Neural progenitor cell (in vitro differentiated cells): ENCODE results near the gene CD300A. TPM values are rescaled to one million over a fixed set of nuclear protein-coding genes. Genes with fewer than 3 reads are reported as not detected.
"Not testable (repeated sequence)": the region's sequence is repeated elsewhere in the genome, so short reads cannot be mapped to it uniquely, and the experiment has no call there.

Source experiments
- DNase-seq: peaks from one replicate; pipeline ENCODE4 v3.0.0-alpha.2; 2016; ENCODE audit warnings: low spot score
- H2AFZ ChIP-seq: fragments of 200-600 bp; sonication (generic); replicated peaks from 2 replicates; pipeline ENCODE4 v1.6.1; 2016; ENCODE audit warnings: antibody characterized with exemption
- H3F3A ChIP-seq: fragments of 200-600 bp; sonication (generic); 2 replicates; pipeline ENCODE4 v1.6.1; 2016; ENCODE audit warnings: antibody characterized with exemption, low read depth
- H3K27ac ChIP-seq: fragments of 200-600 bp; sonication (generic); 2 replicates; pipeline ENCODE4 v1.5.1; 2016; ENCODE audit warnings: mild to moderate bottlenecking
- H3K27me3 ChIP-seq: fragments of 200-600 bp; sonication (generic); 2 replicates; pipeline ENCODE4 v1.6.1; 2016; ENCODE audit warnings: mild to moderate bottlenecking, moderate library complexity
- H3K36me3 ChIP-seq: fragments of 200-600 bp; sonication (generic); 2 replicates; pipeline ENCODE4 v1.5.1; 2016
- H3K4me1 ChIP-seq: fragments of 200-600 bp; sonication (generic); 2 replicates; pipeline ENCODE4 v1.6.1; 2016; ENCODE audit warnings: mixed run types
- H3K4me2 ChIP-seq: fragments of 200-600 bp; sonication (generic); 2 replicates; pipeline ENCODE4 v1.6.1; 2016
- H3K4me3 ChIP-seq: fragments of 200-600 bp; sonication (generic); 2 replicates; pipeline ENCODE4 v1.5.1; 2016
- H3K79me2 ChIP-seq: fragments of 200-600 bp; sonication (generic); 2 replicates; pipeline ENCODE4 v1.6.1; 2016; ENCODE audit warnings: low read depth
- H3K9ac ChIP-seq: fragments of 200-600 bp; sonication (generic); 2 replicates; pipeline ENCODE4 v1.6.1; 2016
- H3K9me3 ChIP-seq: fragments of 200-600 bp; sonication (generic); 2 replicates; pipeline ENCODE4 v1.5.1; 2016; ENCODE audit warnings: low read depth
- H4K20me1 ChIP-seq: fragments of 200-600 bp; sonication (generic); 2 replicates; pipeline ENCODE4 v1.6.1; 2016; ENCODE audit warnings: low read depth
- H3K27ac Mint-ChIP-seq: 3 replicates; pipeline ENCODE4 v1.8.0; 2021; ENCODE audit warnings: mixed read lengths
- H3K27me3 Mint-ChIP-seq: 2 replicates; pipeline ENCODE4 v1.8.0; 2022; ENCODE audit warnings: low read depth, mild to moderate bottlenecking, inconsistent platforms, moderate library complexity, mixed read lengths; ENCODE audit not compliant: insufficient read depth
- H3K36me3 Mint-ChIP-seq: 3 replicates; pipeline ENCODE4 v1.8.0; 2021; ENCODE audit warnings: mixed read lengths
- H3K4me1 Mint-ChIP-seq: 3 replicates; pipeline ENCODE4 v1.8.0; 2021; ENCODE audit warnings: mixed read lengths
- H3K4me3 Mint-ChIP-seq: 3 replicates; pipeline ENCODE4 v1.8.0; 2021; ENCODE audit warnings: mild to moderate bottlenecking, moderate library complexity, mixed read lengths
- H3K9me3 Mint-ChIP-seq: 3 replicates; pipeline ENCODE4 v1.8.0; 2020; ENCODE audit warnings: mixed read lengths
- EZH2 ChIP-seq: fragments of 200-600 bp; sonication (generic); IDR thresholded peaks from 2 replicates; pipeline ENCODE4 v1.6.1; 2017; ENCODE audit warnings: antibody characterized with exemption, mild to moderate bottlenecking, moderate library complexity
- EZH2phosphoT487 ChIP-seq: fragments of 200-600 bp; sonication (generic); IDR thresholded peaks from 2 replicates; pipeline ENCODE4 v1.6.1; 2017; ENCODE audit warnings: antibody characterized with exemption
- total RNA-seq: library from RNA; depleted of rRNA; stranded (reverse); fragments of >200 nt; gene quantifications from 2 replicates; pipeline ENCODE4 v1.2.3, GENCODE V29; 2015; ENCODE audit warnings: low replicate concordance
- TF ChIP-seq, protein P1 (sequence below): fragments of 200-600 bp; sonication (generic); IDR thresholded peaks from 2 replicates; pipeline ENCODE4 v1.5.1; 2017; ENCODE audit warnings: antibody characterized with exemption, mild to moderate bottlenecking

CD300A gene
- total RNA-seq, 1 donor from 2014 or later: not detected

DNA sequence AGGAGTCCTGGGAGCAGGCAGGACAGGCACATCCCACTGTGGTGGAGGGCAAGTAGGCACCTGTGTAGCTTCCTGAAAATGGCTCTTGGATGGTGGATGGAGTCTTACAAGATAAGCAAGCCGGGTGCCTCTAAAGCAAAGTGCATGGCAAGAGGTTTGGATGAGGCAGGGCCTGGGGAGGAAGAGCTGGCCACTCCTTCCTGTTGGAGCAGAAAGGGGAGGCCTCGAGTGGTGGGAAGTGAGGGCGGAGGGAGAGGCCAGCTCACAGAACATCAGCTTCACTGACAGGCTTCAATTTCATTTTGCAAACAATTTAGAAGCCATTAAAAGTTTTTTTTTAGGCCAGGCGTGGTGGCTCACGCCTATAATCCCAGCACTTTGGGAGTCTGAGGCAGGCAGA is 31.0 kb downstream of the CD300A start:
- Histone ChIP-seq H3K4me1 (no peaks in the 10 kb centered on the region), H4K20me1 (no peaks in the 10 kb centered on the region), H3K9me3 (no peaks in the 10 kb centered on the region), H3K27me3 (peaks cover 1% of the 10 kb centered on the region), H3K79me2 (no peaks in the 10 kb centered on the region), H2AFZ (no peak overlapping the region), H3K4me2 (no peak overlapping the region), H3K4me3 (no peak overlapping the region), H3K36me3 (no peaks in the 10 kb centered on the region), H3K27ac (no peak overlapping the region), H3F3A (no peaks in the 10 kb centered on the region), H3K9ac (no peak overlapping the region)
- no peak for DNase-seq
- Mint-ChIP-seq H3K4me1 (peaks cover 3% of the 10 kb centered on the region), H3K27ac (no peak overlapping the region), H3K27me3 (peaks cover 4% of the 10 kb centered on the region), H3K36me3 (no peaks in the 10 kb centered on the region), H3K4me3 (no peak overlapping the region), H3K9me3 (no peaks in the 10 kb centered on the region)
- TF ChIP-seq EZH2phosphoT487: no peak
- TF ChIP-seq, protein P1, sequence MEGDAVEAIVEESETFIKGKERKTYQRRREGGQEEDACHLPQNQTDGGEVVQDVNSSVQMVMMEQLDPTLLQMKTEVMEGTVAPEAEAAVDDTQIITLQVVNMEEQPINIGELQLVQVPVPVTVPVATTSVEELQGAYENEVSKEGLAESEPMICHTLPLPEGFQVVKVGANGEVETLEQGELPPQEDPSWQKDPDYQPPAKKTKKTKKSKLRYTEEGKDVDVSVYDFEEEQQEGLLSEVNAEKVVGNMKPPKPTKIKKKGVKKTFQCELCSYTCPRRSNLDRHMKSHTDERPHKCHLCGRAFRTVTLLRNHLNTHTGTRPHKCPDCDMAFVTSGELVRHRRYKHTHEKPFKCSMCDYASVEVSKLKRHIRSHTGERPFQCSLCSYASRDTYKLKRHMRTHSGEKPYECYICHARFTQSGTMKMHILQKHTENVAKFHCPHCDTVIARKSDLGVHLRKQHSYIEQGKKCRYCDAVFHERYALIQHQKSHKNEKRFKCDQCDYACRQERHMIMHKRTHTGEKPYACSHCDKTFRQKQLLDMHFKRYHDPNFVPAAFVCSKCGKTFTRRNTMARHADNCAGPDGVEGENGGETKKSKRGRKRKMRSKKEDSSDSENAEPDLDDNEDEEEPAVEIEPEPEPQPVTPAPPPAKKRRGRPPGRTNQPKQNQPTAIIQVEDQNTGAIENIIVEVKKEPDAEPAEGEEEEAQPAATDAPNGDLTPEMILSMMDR: no peak
- no peak for TF ChIP-seq EZH2

GRCh38 chr17:74499992-74500391 is 33.6 kb downstream of the CD300A start:
- H3K4me2 ChIP-seq: no peak overlapping the region
- Mint-ChIP-seq H3K4me3 (peak overlapping the region; percentile 13), H3K4me1 (no peaks in the 10 kb centered on the region), H3K27me3 (peaks cover 2% of the 10 kb centered on the region), H3K9me3 (no peaks in the 10 kb centered on the region), H3K36me3 (no peaks in the 10 kb centered on the region), H3K27ac (no peak overlapping the region)
- DNase-seq: no peak
- H3K79me2 ChIP-seq: no peaks in the 10 kb centered on the region
- H3K27me3 ChIP-seq: peaks cover 13% of the 10 kb centered on the region
- no peaks in the 10 kb centered on the region for H3F3A ChIP-seq
- no peak overlapping the region for H2AFZ ChIP-seq
- no peaks in the 10 kb centered on the region for H3K36me3 ChIP-seq
- no peak overlapping the region for H3K4me3 ChIP-seq
- H4K20me1 ChIP-seq: no peaks in the 10 kb centered on the region
- H3K27ac ChIP-seq: no peak overlapping the region
- no peaks in the 10 kb centered on the region for H3K9me3 ChIP-seq
- no peak overlapping the region for H3K9ac ChIP-seq
- H3K4me1 ChIP-seq: no peaks in the 10 kb centered on the region
- TF ChIP-seq EZH2phosphoT487 (no peak), EZH2 (no peak)
- TF ChIP-seq, protein P1: no peak

DNA sequence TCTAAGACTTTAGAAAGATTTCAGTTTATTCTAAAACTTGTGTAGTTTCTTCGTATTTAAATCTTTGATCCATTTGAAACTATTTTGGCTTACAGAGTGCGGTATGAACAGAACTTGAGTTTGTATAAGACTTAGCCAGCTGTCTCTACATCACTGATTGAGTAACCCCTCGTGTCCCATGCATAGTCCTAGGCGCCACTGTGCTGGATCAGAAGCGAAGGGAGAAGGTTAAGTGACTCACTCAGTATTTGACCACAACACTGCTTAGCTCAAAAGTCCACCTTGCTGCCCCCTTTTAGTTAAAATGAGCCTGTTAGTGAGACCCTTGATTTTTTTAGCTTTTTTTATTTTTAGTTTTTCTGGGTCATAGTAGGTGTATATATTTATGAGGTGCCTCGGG is 36.4 kb downstream of the CD300A start:
- no peaks in the 10 kb centered on the region for H4K20me1 ChIP-seq
- H2AFZ ChIP-seq: no peak overlapping the region
- no peak overlapping the region for H3K27ac ChIP-seq
- no peaks in the 10 kb centered on the region for H3K9me3 Mint-ChIP-seq
- no peak overlapping the region for H3K27ac Mint-ChIP-seq
- no peak overlapping the region for H3K4me3 ChIP-seq
- no peaks in the 10 kb centered on the region for H3K79me2 ChIP-seq
- no peaks in the 10 kb centered on the region for H3F3A ChIP-seq
- no peaks in the 10 kb centered on the region for H3K36me3 Mint-ChIP-seq
- H3K9me3 ChIP-seq: no peaks in the 10 kb centered on the region
- H3K4me3 Mint-ChIP-seq: no peak overlapping the region
- TF ChIP-seq, protein P1: no peak
- TF ChIP-seq EZH2phosphoT487: no peak
- TF ChIP-seq EZH2: no peak
- H3K9ac ChIP-seq: no peak overlapping the region
- H3K27me3 ChIP-seq: peaks cover 14% of the 10 kb centered on the region
- H3K4me1 ChIP-seq: no peaks in the 10 kb centered on the region
- no peak for DNase-seq
- H3K4me2 ChIP-seq: no peak overlapping the region
- no peaks in the 10 kb centered on the region for H3K4me1 Mint-ChIP-seq
- H3K36me3 ChIP-seq: no peaks in the 10 kb centered on the region
- H3K27me3 Mint-ChIP-seq: peaks cover 2% of the 10 kb centered on the region

GRCh38 chr17:74503949-74504348 is 37.5 kb downstream of the CD300A start:
- not testable (repeated sequence) for H3F3A ChIP-seq, H3K4me3 ChIP-seq, H3K4me1 ChIP-seq, H3K36me3 Mint-ChIP-seq, H3K36me3 ChIP-seq, H3K27ac Mint-ChIP-seq, H2AFZ ChIP-seq, H3K4me2 ChIP-seq, H3K4me3 Mint-ChIP-seq, H3K79me2 ChIP-seq, H3K9me3 ChIP-seq, H3K27me3 Mint-ChIP-seq, H3K9me3 Mint-ChIP-seq, H3K4me1 Mint-ChIP-seq, H3K9ac ChIP-seq, H4K20me1 ChIP-seq, H3K27ac ChIP-seq, DNase-seq
- peaks cover 17% of the 10 kb centered on the region for H3K27me3 ChIP-seq
